Osteocyte (in vitro differentiated cells): ENCODE results near the gene BCAP31. TPM values are rescaled to one million over a fixed set of nuclear protein-coding genes. Genes with fewer than 3 reads are reported as not detected.

Source experiments
- DNase-seq: peaks from one replicate; pipeline ENCODE4 v3.0.0; 2021; ENCODE audit warnings: mixed read lengths; ENCODE audit not compliant: unreplicated experiment; ENCODE audit errors: extremely low spot score
- H3K27ac Mint-ChIP-seq: one replicate; pipeline ENCODE4 v1.8.0; 2021; ENCODE audit warnings: mild to moderate bottlenecking, mixed read lengths; ENCODE audit not compliant: unreplicated experiment
- H3K27me3 Mint-ChIP-seq: one replicate; pipeline ENCODE4 v1.8.0; 2021; ENCODE audit warnings: mixed read lengths; ENCODE audit not compliant: unreplicated experiment
- H3K36me3 Mint-ChIP-seq: one replicate; pipeline ENCODE4 v1.8.0; 2021; ENCODE audit warnings: mixed read lengths; ENCODE audit not compliant: unreplicated experiment
- H3K4me1 Mint-ChIP-seq: one replicate; pipeline ENCODE4 v1.8.0; 2021; ENCODE audit warnings: mixed read lengths; ENCODE audit not compliant: unreplicated experiment
- H3K4me3 Mint-ChIP-seq: one replicate; pipeline ENCODE4 v1.8.0; 2021; ENCODE audit warnings: mild to moderate bottlenecking, moderate library complexity, mixed read lengths; ENCODE audit not compliant: unreplicated experiment
- H3K9me3 Mint-ChIP-seq: one replicate; pipeline ENCODE4 v1.8.0; 2021; ENCODE audit warnings: mixed read lengths; ENCODE audit not compliant: unreplicated experiment
- CTCF ChIP-seq: fragments of 200-600 bp; sonication (generic); IDR thresholded peaks from 2 replicates; pipeline ENCODE4 v1.5.0; 2021; ENCODE audit warnings: antibody characterized with exemption, mild to moderate bottlenecking, moderate library complexity
- total RNA-seq: library from RNA; stranded (reverse); gene quantifications from 2 replicates; pipeline ENCODE4 v1.2.1, GENCODE V29; 2021

The BCAP31 gene
- total RNA-seq, 1 donor from 2014 or later, result 172 TPM

DNA sequence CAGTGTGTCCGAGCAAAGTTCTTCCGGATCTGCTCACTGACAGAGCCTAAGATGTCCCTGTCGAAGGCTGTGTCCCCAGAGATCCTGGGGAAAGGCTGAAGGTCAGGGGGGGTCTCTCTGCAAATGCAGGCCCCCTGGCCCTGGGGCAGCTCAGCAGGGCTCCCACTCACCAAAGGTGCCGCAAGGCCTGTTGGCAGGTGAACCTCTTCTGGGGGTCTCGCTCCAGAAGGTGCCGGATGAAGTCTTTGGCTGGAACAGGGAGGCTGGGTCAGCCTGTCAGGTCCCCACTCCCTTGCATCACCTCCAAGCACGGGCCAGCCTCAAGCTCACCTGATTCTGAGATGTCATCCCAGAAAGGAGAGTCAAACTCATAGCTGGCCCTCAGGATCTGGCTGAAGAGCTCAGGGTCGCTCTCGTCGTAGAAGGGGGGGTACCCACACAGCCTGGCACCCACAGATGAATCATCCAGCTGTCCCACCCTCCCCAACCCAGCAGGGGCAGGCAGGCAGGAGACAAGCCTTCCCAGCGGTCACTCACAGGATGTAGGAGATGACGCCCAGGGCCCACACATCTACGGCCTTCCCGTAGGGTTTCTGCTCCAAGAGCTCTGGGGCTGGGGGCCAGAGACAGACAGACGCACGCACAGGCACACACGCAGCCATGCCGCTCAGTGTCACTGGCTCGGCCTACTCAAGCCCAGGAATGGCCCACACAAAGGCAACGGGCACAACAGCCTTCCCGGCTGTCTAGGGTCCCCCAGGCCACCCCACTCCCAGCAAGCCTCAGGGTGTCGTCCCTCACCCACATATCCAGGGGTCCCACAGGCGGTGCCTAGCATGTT is 53.2 kb downstream of the BCAP31 start:
- Mint-ChIP-seq H3K27me3 (peaks cover 19% of the 10 kb centered on the region), H3K36me3 (no peaks in the 10 kb centered on the region), H3K4me3 (no peak overlapping the region), H3K27ac (no peak overlapping the region), H3K4me1 (peaks cover 10% of the 10 kb centered on the region), H3K9me3 (no peaks in the 10 kb centered on the region)
- TF ChIP-seq CTCF, result no peak
- DNase-seq, result no peak

- Mint-ChIP-seq H3K27me3 (peaks cover 23% of the 10 kb centered on the region), H3K4me3 (no peak overlapping the region), H3K27ac (no peak overlapping the region), H3K4me1 (peaks cover 10% of the 10 kb centered on the region), H3K9me3 (peaks cover 2% of the 10 kb centered on the region), H3K36me3 (peaks cover 1% of the 10 kb centered on the region)
- TF ChIP-seq CTCF, result no peak
- DNase-seq, result no peak
These were observed 54.1 kb downstream of the BCAP31 start for GRCh38 chrX:153669901-153670731.

DNA sequence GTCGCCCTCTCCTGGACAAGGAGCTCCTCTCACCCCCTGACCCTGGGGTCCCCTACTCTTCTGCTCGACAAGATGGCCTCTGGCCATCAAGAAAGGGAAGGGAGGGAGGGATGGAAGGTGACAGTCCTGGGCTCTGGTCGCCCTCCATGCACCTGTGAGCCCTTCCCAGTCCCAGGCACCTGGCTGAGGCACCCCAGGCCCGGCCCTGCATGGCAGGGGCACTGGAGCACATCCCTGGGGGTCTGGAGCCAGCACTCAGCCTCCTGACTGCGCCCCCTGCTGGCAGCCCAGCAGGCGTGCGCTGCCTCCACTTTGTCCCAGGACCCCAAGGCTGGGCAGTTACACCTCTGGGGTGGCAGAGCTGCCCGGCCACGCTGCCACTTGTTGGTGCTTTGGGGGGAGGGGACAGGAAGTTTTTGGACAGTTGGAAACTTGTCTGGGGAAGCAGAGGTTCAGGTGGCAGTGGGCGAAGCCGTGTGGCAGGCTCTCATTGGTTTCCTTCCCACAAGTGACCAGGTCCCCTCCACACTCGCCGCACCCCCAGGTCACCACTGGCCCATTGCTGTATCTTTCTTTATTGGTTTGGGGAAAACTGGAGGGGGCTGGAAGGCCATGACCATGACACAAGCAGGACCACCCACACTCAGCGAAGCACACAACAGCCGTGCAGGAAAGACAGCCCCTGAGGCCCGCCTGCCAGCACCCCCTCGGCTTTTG is 54.9 kb downstream of the BCAP31 start:
- Mint-ChIP-seq H3K27me3 (peaks cover 22% of the 10 kb centered on the region), H3K4me1 (peaks cover 8% of the 10 kb centered on the region), H3K27ac (no peak overlapping the region), H3K36me3 (peaks cover 2% of the 10 kb centered on the region), H3K9me3 (peaks cover 10% of the 10 kb centered on the region), H3K4me3 (no peak overlapping the region)
- TF ChIP-seq CTCF, result peak; percentile 72
- DNase-seq, result no peak

- no peak for TF ChIP-seq CTCF
- H3K4me3 Mint-ChIP-seq, result no peak overlapping the region
- H3K9me3 Mint-ChIP-seq, result peaks cover 10% of the 10 kb centered on the region
- H3K27ac Mint-ChIP-seq, result no peak overlapping the region
- peaks cover 2% of the 10 kb centered on the region for H3K36me3 Mint-ChIP-seq
- peaks cover 19% of the 10 kb centered on the region for H3K27me3 Mint-ChIP-seq
- H3K4me1 Mint-ChIP-seq, result peaks cover 6% of the 10 kb centered on the region
- no peak for DNase-seq
These were observed 55.6 kb downstream of the BCAP31 start for GRCh38 chrX:153668423-153669173.
